Choroid plexus epithelial cell (primary cell): Measurements from ENCODE around the gene AP1M1.

Source experiments
- DNase-seq: peaks from one replicate; pipeline ENCODE4 v3.0.0-alpha.2; 2010; ENCODE audit warnings: low read depth
- H3K4me3 ChIP-seq: 2 replicates; pipeline ENCODE4 v1.5.1; 2011; ENCODE audit warnings: low read depth, mild to moderate bottlenecking, control low read depth, low read length, moderate library complexity
- CTCF ChIP-seq: conservative IDR thresholded peaks from 2 replicates; pipeline ENCODE4 v1.5.1; 2011; ENCODE audit warnings: low read depth, mild to moderate bottlenecking, control low read depth, inconsistent platforms, low read length, moderate library complexity

The AP1M1 gene

GRCh38 chr19:16217716-16218451 is 20.2 kb downstream of the AP1M1 start:
- no peak for DNase-seq
- no peak for TF ChIP-seq CTCF

GRCh38 chr19:16218851-16219250 is 21.1 kb downstream of the AP1M1 start:
- TF ChIP-seq CTCF: no peak
- no peak overlapping the region for H3K4me3 ChIP-seq
- no peak for DNase-seq

More at GRCh38 chr19:16217716-16218451, 20.2 kb downstream of the AP1M1 start:
- no peak overlapping the region for H3K4me3 ChIP-seq

- no peak overlapping the region for H3K4me3 ChIP-seq
- TF ChIP-seq CTCF: no peak
- DNase-seq: no peak
Measured at GRCh38 chr19:16222806-16223205, 25.1 kb downstream of the AP1M1 start.

GRCh38 chr19:16223746-16224145 is 26.0 kb downstream of the AP1M1 start:
- TF ChIP-seq CTCF: no peak
- H3K4me3 ChIP-seq: no peak overlapping the region
- DNase-seq: no peak

GRCh38 chr19:16224293-16225045 is 26.8 kb downstream of the AP1M1 start:
- DNase-seq: no peak
- H3K4me3 ChIP-seq: no peak overlapping the region
- TF ChIP-seq CTCF: no peak

GRCh38 chr19:16225279-16226183 is 27.8 kb downstream of the AP1M1 start:
- no peak for DNase-seq
- TF ChIP-seq CTCF: no peak
- H3K4me3 ChIP-seq: no peak overlapping the region
